ENCODE measurements around the gene NOXA1. TPM values are rescaled to one million over a fixed set of nuclear protein-coding genes. Genes with fewer than 3 reads are reported as not detected.

The NOXA1 gene
- polyA plus RNA-seq, 1 donor from 2014 or later, result 1.7 TPM

- Histone ChIP-seq H3K36me3 (ENCODE audit: insufficient read depth, low read length) (no peaks in the 10 kb centered on the region), H3K27ac (ENCODE audit: low read length) (no peak overlapping the region)
- TF ChIP-seq POLR2AphosphoS5 (IDR thresholded peaks at IDR 0.05) (no peak), EP300 (conservative IDR thresholded peaks at IDR 0.05; ENCODE audit: poor library complexity, severe bottlenecking) (no peak), SMC3 (conservative IDR thresholded peaks at IDR 0.05; ENCODE audit: poor library complexity) (no peak), RAD21 (conservative IDR thresholded peaks at IDR 0.05) (no peak), EZH2 (IDR thresholded peaks at IDR 0.05; ENCODE audit: borderline replicate concordance, insufficient read depth, low read length, poor library complexity, severe bottlenecking) (no peak), REST (IDR thresholded peaks at IDR 0.05; ENCODE audit: borderline replicate concordance) (no peak), CTCF (IDR thresholded peaks at IDR 0.05; ENCODE audit: poor library complexity, severe bottlenecking) (no peak), TAF1 (IDR thresholded peaks at IDR 0.05; ENCODE audit: low read depth) (no peak), MXI1 (conservative IDR thresholded peaks at IDR 0.05; ENCODE audit: poor library complexity, severe bottlenecking) (no peak)
Measured at GRCh38 chr9:137446851-137447471, 23.8 kb downstream of the NOXA1 start.

GRCh38 chr9:137447722-137448601 is 24.8 kb downstream of the NOXA1 start:
- Histone ChIP-seq H3K9ac (ENCODE audit: low read length) (no peak overlapping the region), H3K9me3 (ENCODE audit: low read length) (no peaks in the 10 kb centered on the region), H3F3A (ENCODE audit: insufficient read depth, low read length, poor library complexity, severe bottlenecking) (no peaks in the 10 kb centered on the region), H4K20me1 (ENCODE audit: insufficient read depth) (no peaks in the 10 kb centered on the region), H3K4me3 (ENCODE audit: low read length) (no peak overlapping the region), H3K27me3 (ENCODE audit: insufficient read depth, low read depth, low read length) (no peaks in the 10 kb centered on the region), H3K9me2 (ENCODE audit: insufficient read depth, low read length) (no peaks in the 10 kb centered on the region), H3K27ac (ENCODE audit: low read length) (no peak overlapping the region), H3K79me2 (replicated peaks; ENCODE audit: insufficient read depth, low read length) (no peaks in the 10 kb centered on the region), H2AFZ (ENCODE audit: low read depth, low read length) (no peak overlapping the region), H3K4me2 (ENCODE audit: low read length) (no peak overlapping the region), H3K36me3 (ENCODE audit: insufficient read depth, low read length) (no peaks in the 10 kb centered on the region)
- TF ChIP-seq TAF1 (IDR thresholded peaks at IDR 0.05; ENCODE audit: low read depth) (no peak), MXI1 (conservative IDR thresholded peaks at IDR 0.05; ENCODE audit: poor library complexity, severe bottlenecking) (no peak), CTCF (IDR thresholded peaks at IDR 0.05; ENCODE audit: poor library complexity, severe bottlenecking) (no peak), RAD21 (conservative IDR thresholded peaks at IDR 0.05) (no peak), REST (IDR thresholded peaks at IDR 0.05; ENCODE audit: borderline replicate concordance) (no peak), POLR2AphosphoS5 (IDR thresholded peaks at IDR 0.05) (no peak), EZH2 (IDR thresholded peaks at IDR 0.05; ENCODE audit: borderline replicate concordance, insufficient read depth, low read length, poor library complexity, severe bottlenecking) (no peak), SMC3 (conservative IDR thresholded peaks at IDR 0.05; ENCODE audit: poor library complexity) (no peak), EP300 (conservative IDR thresholded peaks at IDR 0.05; ENCODE audit: poor library complexity, severe bottlenecking) (no peak)

More at GRCh38 chr9:137446851-137447471, 23.8 kb downstream of the NOXA1 start:
- Histone ChIP-seq H2AFZ (ENCODE audit: low read depth, low read length) (no peak overlapping the region), H4K20me1 (ENCODE audit: insufficient read depth) (no peaks in the 10 kb centered on the region), H3F3A (ENCODE audit: insufficient read depth, low read length, poor library complexity, severe bottlenecking) (no peaks in the 10 kb centered on the region), H3K4me3 (ENCODE audit: low read length) (no peak overlapping the region), H3K9me3 (ENCODE audit: low read length) (no peaks in the 10 kb centered on the region), H3K79me2 (replicated peaks; ENCODE audit: insufficient read depth, low read length) (no peaks in the 10 kb centered on the region), H3K27me3 (ENCODE audit: insufficient read depth, low read depth, low read length) (peaks cover 5% of the 10 kb centered on the region), H3K9me2 (ENCODE audit: insufficient read depth, low read length) (no peaks in the 10 kb centered on the region), H3K9ac (ENCODE audit: low read length) (no peak overlapping the region), H3K4me2 (ENCODE audit: low read length) (no peak overlapping the region)

All from neural cell (in vitro differentiated cells).